BJ (cell line): Measurements from ENCODE around the gene MMP25. TPM values are rescaled to one million over a fixed set of nuclear protein-coding genes. Genes with fewer than 3 reads are reported as not detected.
"Not testable (repeated sequence)": the region's sequence is repeated elsewhere in the genome, so short reads cannot be mapped to it uniquely, and the experiment has no call there.

Source experiments
- CTCF ChIA-PET: fragments of 350-600 bp; formaldehyde crosslinking; extraction: SDS; loops from one replicate; lab custom pipeline; 2021; ENCODE audit warnings: antibody characterized with exemption, inconsistent platforms; lab: Yijun Ruan, JAX
- POLR2A ChIA-PET: fragments of 300-600 bp; sonication (Branson Sonifier 250); formaldehyde crosslinking; extraction: SDS; loops from one replicate; lab custom pipeline; 2021; ENCODE audit warnings: antibody characterized with exemption; lab: Charles Lee
- DNase-seq: peaks from one replicate; pipeline ENCODE4 v3.0.0-alpha.2; 2011; ENCODE audit warnings: low read depth
- H3K27me3 ChIP-seq: 2 replicates; pipeline ENCODE4 v1.6.0; 2011; ENCODE audit warnings: low read length; ENCODE audit not compliant: control insufficient read depth, insufficient read depth
- H3K36me3 ChIP-seq: 2 replicates; pipeline ENCODE4 v1.5.1; 2011; ENCODE audit warnings: low read length; ENCODE audit not compliant: control insufficient read depth, insufficient read depth
- H3K4me3 ChIP-seq: 2 replicates; pipeline ENCODE4 v1.5.1; 2011; ENCODE audit warnings: low read depth, mild to moderate bottlenecking, control low read depth, low read length
- CTCF ChIP-seq: IDR thresholded peaks from 2 replicates; pipeline ENCODE4 v1.5.1; 2011; ENCODE audit warnings: low read depth, mild to moderate bottlenecking, control low read depth, inconsistent platforms, low read length, moderate library complexity; ENCODE audit not compliant: insufficient read depth
- polyA plus RNA-seq: library from polyadenylated mRNA; depleted of rRNA; stranded (reverse); fragments of >200 nt; gene quantifications from 2 replicates; pipeline ENCODE4 v1.2.3, GENCODE V29; 2011

The MMP25 gene
- polyA plus RNA-seq, 1 experiment: 0.02 TPM

GRCh38 chr16:3049921-3050481, 3.6 kb downstream of the MMP25 start:
- POLR2A ChIA-PET: no interaction called here
- CTCF ChIA-PET: interaction anchor here (0.7 to 5.5 kb wide), 5 partner anchors 9 to 118 kb away, joined by 3 to 42 read pairs (median 5); no protein-coding TSS in a partner anchor
- Histone ChIP-seq H3K4me3 (no peak overlapping the region), H3K27me3 (peaks cover 26% of the 10 kb centered on the region), H3K36me3 (no peaks in the 10 kb centered on the region)
- DNase-seq: no peak
- TF ChIP-seq CTCF: no peak

- Histone ChIP-seq H3K4me3 (no peak overlapping the region), H3K36me3 (no peaks in the 10 kb centered on the region), H3K27me3 (peaks cover 23% of the 10 kb centered on the region)
- ChIA-PET CTCF (interaction anchor here (0.7 to 5.5 kb wide), 5 partner anchors 9 to 117 kb away, joined by 3 to 42 read pairs (median 5); no protein-coding TSS in a partner anchor), POLR2A (no interaction called here)
- DNase-seq: no peak
- no peak for TF ChIP-seq CTCF
Observed at GRCh38 chr16:3050487-3050886, 4.1 kb downstream of the MMP25 start.

- POLR2A ChIA-PET: no interaction called here
- H3K27me3 ChIP-seq: peaks cover 20% of the 10 kb centered on the region
- CTCF ChIA-PET: interaction anchor here (1.2 to 5.5 kb wide), 5 partner anchors 8 to 79 kb away, joined by 4 to 42 read pairs (median 5); no protein-coding TSS in a partner anchor
- no peak for DNase-seq
- no peak for TF ChIP-seq CTCF
- no peaks in the 10 kb centered on the region for H3K36me3 ChIP-seq
- H3K4me3 ChIP-seq: no peak overlapping the region
Observed at GRCh38 chr16:3051009-3051408, 4.6 kb downstream of the MMP25 start.

- Histone ChIP-seq H3K36me3 (no peaks in the 10 kb centered on the region), H3K4me3 (no peak overlapping the region), H3K27me3 (peaks cover 20% of the 10 kb centered on the region)
- TF ChIP-seq CTCF: no peak
- no peak for DNase-seq
- ChIA-PET POLR2A (no interaction called here), CTCF (interaction anchor here (1.2 to 5.5 kb wide), 3 partner anchors 8 to 20 kb away, joined by 5 to 42 read pairs (median 39); no protein-coding TSS in a partner anchor)
Observed at GRCh38 chr16:3051494-3051893, 5.1 kb downstream of the MMP25 start.

GRCh38 chr16:3052571-3053329, 6.4 kb downstream of the MMP25 start:
- H3K36me3 ChIP-seq, CTCF ChIA-PET, POLR2A ChIA-PET, H3K4me3 ChIP-seq, DNase-seq: not testable (repeated sequence)
- H3K27me3 ChIP-seq: peaks cover 15% of the 10 kb centered on the region

GRCh38 chr16:3053330-3053710, 7.0 kb downstream of the MMP25 start:
- DNase-seq, CTCF ChIA-PET, H3K4me3 ChIP-seq, H3K36me3 ChIP-seq, POLR2A ChIA-PET: not testable (repeated sequence)
- H3K27me3 ChIP-seq: peaks cover 13% of the 10 kb centered on the region
